ENCODE data around the gene LEAP2. TPM values are rescaled to one million over a fixed set of nuclear protein-coding genes. Genes with fewer than 3 reads are reported as not detected.
A peak's percentile ranks its signal among the peaks of the same experiment; 100 is the strongest.

The LEAP2 gene
- total RNA-seq, 1 experiment from 2014 or later = 1.4 TPM

DNA sequence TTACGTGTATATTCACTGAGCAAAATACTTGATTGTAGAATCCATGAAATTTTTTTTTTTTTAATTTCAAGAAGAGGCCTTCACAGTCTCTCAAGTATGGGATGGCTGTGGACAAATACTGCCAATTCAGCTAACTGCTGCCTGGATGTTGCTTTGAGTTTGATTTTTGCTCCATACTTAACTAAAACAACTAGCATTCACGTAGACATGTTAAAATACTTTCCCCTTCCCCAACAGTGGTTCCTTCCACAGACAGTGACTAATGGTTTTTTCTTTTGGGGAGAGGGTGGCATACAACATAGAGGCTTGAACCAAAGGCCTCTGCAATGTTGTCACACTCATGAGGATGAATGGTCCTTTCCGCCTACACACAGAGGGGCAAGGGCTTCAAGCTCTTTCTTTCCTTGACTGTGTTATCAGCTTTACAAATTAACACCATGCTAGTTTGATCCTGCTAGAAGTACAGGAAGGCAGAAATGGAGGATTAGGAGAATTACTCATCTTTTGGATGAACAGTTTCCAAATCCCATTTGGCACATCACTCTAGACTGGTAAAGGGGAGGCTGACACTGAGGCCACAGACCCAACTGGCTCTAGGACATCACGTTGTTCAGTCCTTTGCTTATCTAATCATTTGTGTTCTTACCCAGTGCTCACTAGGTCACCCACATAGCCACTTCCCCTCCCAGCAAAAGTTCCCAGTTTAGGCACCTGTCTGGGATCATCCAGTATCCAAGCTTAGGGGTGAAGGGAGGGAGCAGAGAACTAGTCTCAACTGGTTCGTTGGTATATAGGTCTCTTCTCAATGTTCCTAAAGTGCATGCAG, 1.8 kb upstream of the LEAP2 start:
- Mint-ChIP-seq H3K4me1 (peaks cover 7 to 8% of the 10 kb centered on the region in 2 experiments), H3K9me3 (no peaks in the 10 kb centered on the region; a peak in 1 of 5 replicates), H3K27me3 (ENCODE audit: low read depth) (no peaks in the 10 kb centered on the region), H3K36me3 (ENCODE audit: insufficient read depth in 1 of 3, low read depth in 3 of 3) (peaks cover 14 to 39% (median 24%) of the 10 kb centered on the region in 3 experiments), H3K4me3 (no peak overlapping the region), H3K27ac (peak overlapping the region in 2 of 3 experiments; percentile 11 to 52; a peak in 3 of 7 replicates)
- Histone ChIP-seq H3K4ac (ENCODE audit: low read depth, low read length) (no peak overlapping the region), H3K79me1 (ENCODE audit: insufficient read depth, low read depth, low read length, poor library complexity, severe bottlenecking) (no peaks in the 10 kb centered on the region), H2BK15ac (ENCODE audit: low read depth, low read length) (no peak overlapping the region), H3K4me2 (ENCODE audit: insufficient read depth, insufficient read length, low read length) (no peak overlapping the region), H3K18ac (ENCODE audit: insufficient read length, low read depth, low read length) (no peak overlapping the region), H2BK12ac (ENCODE audit: insufficient read length, low read depth, low read length) (no peak overlapping the region), H4K91ac (ENCODE audit: insufficient read length, low read depth, low read length) (no peak overlapping the region), H3K56ac (ENCODE audit: insufficient read length, low read depth, low read length) (no peak overlapping the region), H3K79me2 (ENCODE audit: insufficient read depth, low read length) (peaks cover 3% of the 10 kb centered on the region; the same call in 1 of the 2 replicates), H4K5ac (ENCODE audit: insufficient read length, low read depth, low read length) (no peak overlapping the region), H3K23ac (ENCODE audit: insufficient read length, low read depth, low read length) (no peak overlapping the region), H4K20me1 (ENCODE audit: control insufficient read depth, insufficient read depth, insufficient read length) (no peaks in the 10 kb centered on the region), H2AFZ (ENCODE audit: low read length) (no peak overlapping the region), H3T11ph (ENCODE audit: low read length) (no peak overlapping the region), H2BK120ac (ENCODE audit: low read depth, low read length, poor library complexity, severe bottlenecking) (no peak overlapping the region), H2AK5ac (ENCODE audit: insufficient read length, low read length) (no peak overlapping the region), H3K9ac (ENCODE audit: extremely low read depth, insufficient read length, low read length) (no peak overlapping the region), H3K23me2 (ENCODE audit: insufficient read length, low read depth, low read length, poor library complexity, severe bottlenecking) (peaks cover 2% of the 10 kb centered on the region), H3K4me1 (ENCODE audit: insufficient read depth, low read length) (no peaks in the 10 kb centered on the region), H2BK5ac (ENCODE audit: insufficient read length, low read length) (no peak overlapping the region), H3K27me3 (ENCODE audit: insufficient read depth, low read length) (no peaks in the 10 kb centered on the region), H2BK20ac (ENCODE audit: low read depth, low read length, poor library complexity, severe bottlenecking) (no peak overlapping the region), H4K8ac (replicated peaks; ENCODE audit: insufficient read length, low read depth, low read length) (no peak overlapping the region), H3K14ac (ENCODE audit: insufficient read depth, low read length) (no peak overlapping the region), H3K9me3 (ENCODE audit: control insufficient read depth, low read depth, low read length) (no peaks in the 10 kb centered on the region), H3K27ac (ENCODE audit: insufficient read length, low read depth, low read length) (no peak overlapping the region)
- no peak for DNase-seq
- WGBS (ENCODE audit: extremely low coverage, insufficient read length, low lambda C conversion rate) = no CpG with 5 or more reads among the region's 5 CpGs
- TF ChIP-seq CTCF (conservative IDR thresholded peaks at IDR 0.05) = no peak

All from H9 (cell line).